Panc1 (cell line): ENCODE data around the gene KRTAP2-3. TPM values are rescaled to one million over a fixed set of nuclear protein-coding genes. Genes with fewer than 3 reads are reported as not detected.
"Not testable (repeated sequence)": the region's sequence is repeated elsewhere in the genome, so short reads cannot be mapped to it uniquely, and the experiment has no call there.

ENCODE experiments used
- ATAC-seq: fragments of 200-7000 bp; cut with Tn5 transposase; 2 replicates; pipeline ENCODE4 v1.9.1; 2020; ENCODE audit warnings: mild to moderate bottlenecking, moderate library complexity
- BruUV-seq: library from RNA; stranded (reverse); fragments of 400-500 nt; replicated peaks from 2 replicates; lab custom pipeline; 2021; lab: Mats Ljungman, UMichigan
- CTCF ChIA-PET: fragments of 300-600 bp; sonication (Branson Sonifier 250); formaldehyde crosslinking; loops from one replicate; lab custom pipeline; 2022; ENCODE audit warnings: antibody characterized with exemption; lab: Charles Lee
- POLR2A ChIA-PET: fragments of 300-600 bp; sonication (Branson Sonifier 250); formaldehyde crosslinking; loops from one replicate; lab custom pipeline; 2022; ENCODE audit warnings: antibody characterized with exemption; lab: Charles Lee
- DNase-seq: peaks from one replicate; pipeline ENCODE4 v3.0.0-alpha.2; 2010; ENCODE audit warnings: low read depth, low spot score
- H3K27ac ChIP-seq: 2 replicates; pipeline ENCODE4 v1.5.1; 2011; ENCODE audit warnings: mild to moderate bottlenecking, low read length, inconsistent platforms
- H3K27me3 ChIP-seq: fragments of 200-500 bp; sonication (Bioruptor generic); 2 replicates; pipeline ENCODE4 v1.6.0; 2014; ENCODE audit warnings: low read length, inconsistent platforms; ENCODE audit not compliant: control insufficient read depth, insufficient read depth
- H3K36me3 ChIP-seq: fragments of 200-500 bp; sonication (Bioruptor generic); 2 replicates; pipeline ENCODE4 v1.5.1; 2014; ENCODE audit warnings: inconsistent platforms, mild to moderate bottlenecking, low read length, moderate library complexity; ENCODE audit not compliant: control insufficient read depth, insufficient read depth
- H3K4me1 ChIP-seq: 2 replicates; pipeline ENCODE4 v1.5.1; 2011; ENCODE audit warnings: inconsistent platforms, mild to moderate bottlenecking, low read length, moderate library complexity; ENCODE audit not compliant: control insufficient read depth, insufficient read depth
- H3K4me3 ChIP-seq, 2 experiments: 2 replicates each; pipeline ENCODE4 v1.5.1; 2011 to 2012; ENCODE audit warnings: low read depth in 2 of 2, low read length in 2 of 2, mild to moderate bottlenecking in 2 of 2, inconsistent platforms in 1 of 2, moderate library complexity in 1 of 2
- H3K9me3 ChIP-seq: fragments of 200-500 bp; sonication (Bioruptor generic); 2 replicates; pipeline ENCODE4 v1.5.1; 2014; ENCODE audit warnings: low read depth, mild to moderate bottlenecking, inconsistent platforms, low read length, moderate library complexity; ENCODE audit not compliant: control insufficient read depth, insufficient read depth
- POLR2AphosphoS5 ChIP-seq: IDR thresholded peaks from 2 replicates; pipeline ENCODE4 v1.6.1; 2012; ENCODE audit warnings: mild to moderate bottlenecking, low read depth, low read length, moderate library complexity
- SIN3A ChIP-seq: IDR thresholded peaks from 2 replicates; pipeline ENCODE4 v1.6.1; 2012; ENCODE audit warnings: low read depth, mild to moderate bottlenecking, low read length, moderate library complexity, borderline replicate concordance; ENCODE audit not compliant: insufficient read depth
- TCF7L2 ChIP-seq: IDR thresholded peaks from 2 replicates; pipeline ENCODE4 v1.6.1; 2011; ENCODE audit warnings: mild to moderate bottlenecking, low read depth, low read length, inconsistent platforms
- in situ Hi-C: cut with HindIII; loops from 2 replicates; pipeline ENCODE4 v1.10.0; 2016; ENCODE audit warnings: low sequenced_read_pairs, low pct_unique_long_range_greater_than_20kb
- intact Hi-C: fragments of 100-400 bp; cut with micrococcal nuclease; formaldehyde crosslinking; loops from one replicate; pipeline ENCODE4 v1.10.0; 2022; ENCODE audit not compliant: unreplicated experiment
- total RNA-seq: library from RNA; stranded (reverse); gene quantifications from one replicate; pipeline ENCODE4 v1.2.1, GENCODE V29; 2021; ENCODE audit not compliant: unreplicated experiment
- TF ChIP-seq, protein P1 (sequence below): fragments of 450-650 bp; IDR thresholded peaks from 2 replicates; pipeline ENCODE4 v1.5.1; 2017; ENCODE audit warnings: mild to moderate bottlenecking
- TF ChIP-seq, protein P2 (sequence below), 2 experiments: IDR thresholded peaks; 2 replicates each; pipeline ENCODE4 v1.6.1; 2011 to 2012; ENCODE audit warnings: low read depth in 2 of 2, control low read depth in 1 of 2, low read length in 1 of 2, mild to moderate bottlenecking in 1 of 2, moderate library complexity in 1 of 2; ENCODE audit not compliant: insufficient read depth in 1 of 2

Gene KRTAP2-3
- total RNA-seq, 1 experiment from 2014 or later, result not detected

DNA sequence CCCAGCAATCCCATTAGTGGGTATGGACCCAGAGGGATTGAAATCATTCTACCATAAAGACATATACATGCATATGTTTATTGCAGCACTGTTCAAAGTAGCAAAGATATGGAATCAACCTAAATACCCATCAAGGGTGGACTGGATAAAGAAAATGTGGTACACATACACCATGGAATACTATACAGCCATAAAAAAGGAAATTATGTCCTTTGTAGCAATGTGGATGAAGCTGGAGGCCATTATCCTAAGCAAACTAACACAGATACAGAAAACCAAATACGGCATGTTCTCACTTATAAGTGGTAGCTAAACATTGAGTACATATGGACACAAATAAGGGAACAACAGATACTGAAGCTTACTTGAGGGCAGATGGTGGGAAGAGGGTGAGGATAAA, 2.4 kb downstream of the KRTAP2-3 start:
- Histone ChIP-seq H3K27ac (no peak overlapping the region), H3K4me1 (no peaks in the 10 kb centered on the region), H3K27me3 (no peaks in the 10 kb centered on the region), H3K36me3 (no peaks in the 10 kb centered on the region), H3K9me3 (no peaks in the 10 kb centered on the region), H3K4me3 (no peak overlapping the region)
- intact Hi-C loops, result no loop called here
- BruUV-seq, result no TSS peak
- POLR2A ChIA-PET, result no interaction called here
- no peak for DNase-seq
- ATAC-seq, result no peak
- in situ Hi-C loops, result no loop called here
- CTCF ChIA-PET, result no interaction called here
- no peak for TF ChIP-seq TCF7L2
- TF ChIP-seq POLR2AphosphoS5, result no peak
- TF ChIP-seq, protein P1, sequence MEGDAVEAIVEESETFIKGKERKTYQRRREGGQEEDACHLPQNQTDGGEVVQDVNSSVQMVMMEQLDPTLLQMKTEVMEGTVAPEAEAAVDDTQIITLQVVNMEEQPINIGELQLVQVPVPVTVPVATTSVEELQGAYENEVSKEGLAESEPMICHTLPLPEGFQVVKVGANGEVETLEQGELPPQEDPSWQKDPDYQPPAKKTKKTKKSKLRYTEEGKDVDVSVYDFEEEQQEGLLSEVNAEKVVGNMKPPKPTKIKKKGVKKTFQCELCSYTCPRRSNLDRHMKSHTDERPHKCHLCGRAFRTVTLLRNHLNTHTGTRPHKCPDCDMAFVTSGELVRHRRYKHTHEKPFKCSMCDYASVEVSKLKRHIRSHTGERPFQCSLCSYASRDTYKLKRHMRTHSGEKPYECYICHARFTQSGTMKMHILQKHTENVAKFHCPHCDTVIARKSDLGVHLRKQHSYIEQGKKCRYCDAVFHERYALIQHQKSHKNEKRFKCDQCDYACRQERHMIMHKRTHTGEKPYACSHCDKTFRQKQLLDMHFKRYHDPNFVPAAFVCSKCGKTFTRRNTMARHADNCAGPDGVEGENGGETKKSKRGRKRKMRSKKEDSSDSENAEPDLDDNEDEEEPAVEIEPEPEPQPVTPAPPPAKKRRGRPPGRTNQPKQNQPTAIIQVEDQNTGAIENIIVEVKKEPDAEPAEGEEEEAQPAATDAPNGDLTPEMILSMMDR, result no peak
- TF ChIP-seq, protein P2, sequence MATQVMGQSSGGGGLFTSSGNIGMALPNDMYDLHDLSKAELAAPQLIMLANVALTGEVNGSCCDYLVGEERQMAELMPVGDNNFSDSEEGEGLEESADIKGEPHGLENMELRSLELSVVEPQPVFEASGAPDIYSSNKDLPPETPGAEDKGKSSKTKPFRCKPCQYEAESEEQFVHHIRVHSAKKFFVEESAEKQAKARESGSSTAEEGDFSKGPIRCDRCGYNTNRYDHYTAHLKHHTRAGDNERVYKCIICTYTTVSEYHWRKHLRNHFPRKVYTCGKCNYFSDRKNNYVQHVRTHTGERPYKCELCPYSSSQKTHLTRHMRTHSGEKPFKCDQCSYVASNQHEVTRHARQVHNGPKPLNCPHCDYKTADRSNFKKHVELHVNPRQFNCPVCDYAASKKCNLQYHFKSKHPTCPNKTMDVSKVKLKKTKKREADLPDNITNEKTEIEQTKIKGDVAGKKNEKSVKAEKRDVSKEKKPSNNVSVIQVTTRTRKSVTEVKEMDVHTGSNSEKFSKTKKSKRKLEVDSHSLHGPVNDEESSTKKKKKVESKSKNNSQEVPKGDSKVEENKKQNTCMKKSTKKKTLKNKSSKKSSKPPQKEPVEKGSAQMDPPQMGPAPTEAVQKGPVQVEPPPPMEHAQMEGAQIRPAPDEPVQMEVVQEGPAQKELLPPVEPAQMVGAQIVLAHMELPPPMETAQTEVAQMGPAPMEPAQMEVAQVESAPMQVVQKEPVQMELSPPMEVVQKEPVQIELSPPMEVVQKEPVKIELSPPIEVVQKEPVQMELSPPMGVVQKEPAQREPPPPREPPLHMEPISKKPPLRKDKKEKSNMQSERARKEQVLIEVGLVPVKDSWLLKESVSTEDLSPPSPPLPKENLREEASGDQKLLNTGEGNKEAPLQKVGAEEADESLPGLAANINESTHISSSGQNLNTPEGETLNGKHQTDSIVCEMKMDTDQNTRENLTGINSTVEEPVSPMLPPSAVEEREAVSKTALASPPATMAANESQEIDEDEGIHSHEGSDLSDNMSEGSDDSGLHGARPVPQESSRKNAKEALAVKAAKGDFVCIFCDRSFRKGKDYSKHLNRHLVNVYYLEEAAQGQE (IDR thresholded peaks at IDR 0.05; ENCODE audit: insufficient read depth in 1 of 2, low read depth in 2 of 2, low read length in 1 of 2), result no peak
- TF ChIP-seq SIN3A, result no peak

DNA sequence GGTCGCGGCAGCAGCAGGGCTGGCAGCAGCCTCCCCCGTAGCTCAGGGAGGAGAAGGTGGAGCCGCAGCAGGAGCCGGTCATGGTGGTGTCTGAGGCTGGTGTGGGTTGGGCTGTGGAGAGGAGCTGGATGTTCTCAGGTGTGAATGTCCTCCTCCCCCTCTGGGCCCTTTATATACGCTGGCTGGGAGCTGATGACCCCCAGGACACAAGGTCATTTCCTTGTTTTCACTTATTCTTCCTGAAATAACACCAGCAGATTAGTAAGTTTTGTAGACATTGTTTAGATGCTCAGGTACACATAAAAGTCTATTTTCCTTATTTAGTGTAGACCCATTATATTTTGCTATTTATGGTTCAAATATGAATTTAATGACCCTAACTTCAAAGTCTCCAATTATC, 4.8 kb downstream of the KRTAP2-3 start, which contains the start of gene KRTAP2-2:
TSS of gene KRTAP2-2 (minus strand) at position 101 of the 400 bp plus-strand sequence. CDS start at position 82, 19 bp downstream.
- ATAC-seq, CTCF ChIA-PET, H3K36me3 ChIP-seq, H3K4me3 ChIP-seq, intact Hi-C loops, BruUV-seq, POLR2A ChIA-PET, DNase-seq, H3K27me3 ChIP-seq, H3K27ac ChIP-seq, in situ Hi-C loops, H3K9me3 ChIP-seq, H3K4me1 ChIP-seq: not testable (repeated sequence)

DNA sequence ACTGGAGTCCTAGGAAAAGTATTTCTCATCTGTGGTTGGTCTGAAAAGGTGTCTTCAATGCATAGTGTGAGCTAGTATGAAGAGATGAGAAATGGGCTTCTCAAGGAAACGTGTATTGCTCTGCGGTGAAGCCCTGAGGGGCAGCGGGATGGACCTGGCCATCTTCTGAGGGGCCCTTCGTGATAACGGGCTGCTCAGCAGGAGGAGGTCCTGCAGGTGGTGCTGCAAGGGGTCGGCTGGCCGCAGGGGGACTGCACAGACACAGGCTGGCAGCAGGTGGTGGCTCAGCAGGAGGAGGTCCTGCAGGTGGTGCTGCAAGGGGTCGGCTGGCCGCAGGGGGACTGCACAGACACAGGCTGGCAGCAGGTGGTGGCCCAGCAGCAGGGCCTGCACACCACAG, 5.4 kb downstream of the KRTAP2-3 start:
- POLR2A ChIA-PET, H3K4me3 ChIP-seq, intact Hi-C loops, H3K4me1 ChIP-seq, ATAC-seq, CTCF ChIA-PET, H3K36me3 ChIP-seq, BruUV-seq, H3K27me3 ChIP-seq, in situ Hi-C loops, H3K9me3 ChIP-seq, DNase-seq, H3K27ac ChIP-seq: not testable (repeated sequence)
